Coronary artery (tissue), 2 donors: Measurements from ENCODE around the gene BSCL2.
A peak's percentile ranks its signal among the peaks of the same experiment; 100 is the strongest.

Experiments
- DNase-seq: peaks from one replicate; pipeline ENCODE4 v3.0.0-alpha.2; 2017; ENCODE audit warnings: low spot score
- H3K27ac ChIP-seq, 2 donors: fragments of 200-600 bp; sonication (generic); one replicate each; pipeline ENCODE4 v1.5.1; 2016 to 2019
- H3K4me3 ChIP-seq: fragments of 200-600 bp; sonication (generic); 2 replicates; pipeline ENCODE4 v1.5.1; 2016; ENCODE audit warnings: mild to moderate bottlenecking, moderate library complexity
- TF ChIP-seq, protein P1 (sequence below): fragments of 200-600 bp; sonication (generic); IDR thresholded peaks from one replicate; pipeline ENCODE4 v1.5.1; 2019; ENCODE audit warnings: antibody characterized with exemption

Gene BSCL2

DNA sequence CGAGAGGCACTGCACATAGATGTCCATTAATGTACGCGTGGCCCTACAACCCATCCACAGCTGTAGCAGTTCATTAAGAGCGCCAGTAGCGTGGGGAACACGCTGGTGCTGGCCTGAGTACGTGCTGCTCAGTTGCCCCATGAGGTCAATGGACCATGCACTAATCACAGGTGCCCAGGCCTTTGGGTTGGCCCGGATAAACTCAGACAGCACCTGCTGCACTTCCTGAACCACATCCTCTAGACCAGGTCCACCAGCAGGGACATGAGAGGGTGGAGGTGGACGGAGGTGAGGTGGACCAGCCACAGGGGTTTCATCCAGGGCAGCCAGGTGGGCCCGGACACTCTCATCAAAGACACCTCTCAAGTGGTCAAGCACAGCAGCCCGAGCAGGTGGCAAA lies 57.7 kb downstream of the BSCL2 start:
- TF ChIP-seq, protein P1, sequence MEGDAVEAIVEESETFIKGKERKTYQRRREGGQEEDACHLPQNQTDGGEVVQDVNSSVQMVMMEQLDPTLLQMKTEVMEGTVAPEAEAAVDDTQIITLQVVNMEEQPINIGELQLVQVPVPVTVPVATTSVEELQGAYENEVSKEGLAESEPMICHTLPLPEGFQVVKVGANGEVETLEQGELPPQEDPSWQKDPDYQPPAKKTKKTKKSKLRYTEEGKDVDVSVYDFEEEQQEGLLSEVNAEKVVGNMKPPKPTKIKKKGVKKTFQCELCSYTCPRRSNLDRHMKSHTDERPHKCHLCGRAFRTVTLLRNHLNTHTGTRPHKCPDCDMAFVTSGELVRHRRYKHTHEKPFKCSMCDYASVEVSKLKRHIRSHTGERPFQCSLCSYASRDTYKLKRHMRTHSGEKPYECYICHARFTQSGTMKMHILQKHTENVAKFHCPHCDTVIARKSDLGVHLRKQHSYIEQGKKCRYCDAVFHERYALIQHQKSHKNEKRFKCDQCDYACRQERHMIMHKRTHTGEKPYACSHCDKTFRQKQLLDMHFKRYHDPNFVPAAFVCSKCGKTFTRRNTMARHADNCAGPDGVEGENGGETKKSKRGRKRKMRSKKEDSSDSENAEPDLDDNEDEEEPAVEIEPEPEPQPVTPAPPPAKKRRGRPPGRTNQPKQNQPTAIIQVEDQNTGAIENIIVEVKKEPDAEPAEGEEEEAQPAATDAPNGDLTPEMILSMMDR, result no peak
- no peak for DNase-seq

DNA sequence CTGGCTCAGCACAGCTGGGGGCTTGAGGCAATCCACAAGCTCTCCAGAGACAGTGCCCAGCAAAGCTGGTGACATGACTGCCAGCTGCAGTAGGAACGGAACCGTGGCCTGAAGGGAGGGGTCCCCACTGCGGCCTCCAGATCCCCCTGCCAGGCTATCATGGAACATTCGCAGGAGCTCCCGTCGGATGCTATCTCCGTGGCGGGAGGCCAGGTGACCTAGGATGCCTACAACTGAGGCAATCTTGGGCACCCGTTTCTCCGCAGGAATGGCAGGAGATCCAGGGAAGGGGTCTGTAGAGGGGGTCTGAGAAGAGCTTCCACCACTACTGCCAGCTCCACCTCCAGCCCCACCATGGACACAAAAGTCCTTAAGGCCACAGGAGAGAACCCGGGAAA lies 58.3 kb downstream of the BSCL2 start:
- DNase-seq, result no peak
- TF ChIP-seq, protein P1, result no peak
- Histone ChIP-seq H3K27ac (no peak overlapping the region), H3K4me3 (no peak overlapping the region)

More for the DNA sequence above, 57.7 kb downstream of the BSCL2 start:
- no peak overlapping the region for H3K27ac ChIP-seq
- H3K4me3 ChIP-seq, result no peak overlapping the region

DNA sequence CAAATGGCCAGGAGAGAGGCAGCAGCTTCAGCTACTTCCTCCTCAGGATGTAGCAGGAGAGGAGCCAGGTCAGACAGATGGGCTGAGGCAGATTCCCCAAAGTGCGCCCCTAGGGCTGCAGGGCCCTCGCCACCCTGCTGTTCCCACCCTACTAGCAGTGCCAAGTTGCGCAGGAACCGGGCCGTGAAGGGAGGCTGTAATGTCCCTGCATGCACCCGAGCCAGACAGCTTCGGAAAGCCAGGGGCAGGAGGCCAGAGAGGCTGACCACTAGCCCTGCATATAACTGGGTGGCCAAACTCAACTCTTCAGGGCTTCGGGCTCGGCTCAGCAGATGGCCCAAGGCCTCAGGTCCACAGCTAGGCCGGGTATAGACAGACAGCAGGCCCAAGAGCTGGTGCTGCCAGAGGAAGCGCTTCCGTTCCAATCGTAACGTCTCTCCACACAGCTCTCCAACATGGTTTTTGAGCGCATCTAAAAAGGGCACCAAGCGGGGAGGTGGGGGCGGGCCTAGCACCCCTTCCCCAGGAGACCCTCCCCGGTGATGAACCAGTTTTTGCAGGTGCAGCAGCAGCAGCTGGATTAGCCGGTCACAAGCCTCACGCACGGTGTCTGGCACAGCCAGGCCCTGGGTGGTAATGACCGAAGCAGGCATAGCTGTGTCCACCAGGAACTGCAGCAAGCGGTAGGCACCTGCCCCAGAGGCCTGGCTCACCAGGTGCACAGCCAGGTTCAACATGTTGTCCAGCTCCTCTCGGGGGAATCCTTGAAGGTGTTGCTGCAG lies 58.8 kb downstream of the BSCL2 start:
- TF ChIP-seq, protein P1, result no peak
- no peak for DNase-seq
- no peak overlapping the region for H3K27ac ChIP-seq
- no peak overlapping the region for H3K4me3 ChIP-seq

- TF ChIP-seq, protein P1, result no peak
- H3K27ac ChIP-seq, result no peak overlapping the region
- DNase-seq, result no peak
- no peak overlapping the region for H3K4me3 ChIP-seq
Measured at GRCh38 chr11:62647609-62648005, 59.6 kb downstream of the BSCL2 start.

DNA sequence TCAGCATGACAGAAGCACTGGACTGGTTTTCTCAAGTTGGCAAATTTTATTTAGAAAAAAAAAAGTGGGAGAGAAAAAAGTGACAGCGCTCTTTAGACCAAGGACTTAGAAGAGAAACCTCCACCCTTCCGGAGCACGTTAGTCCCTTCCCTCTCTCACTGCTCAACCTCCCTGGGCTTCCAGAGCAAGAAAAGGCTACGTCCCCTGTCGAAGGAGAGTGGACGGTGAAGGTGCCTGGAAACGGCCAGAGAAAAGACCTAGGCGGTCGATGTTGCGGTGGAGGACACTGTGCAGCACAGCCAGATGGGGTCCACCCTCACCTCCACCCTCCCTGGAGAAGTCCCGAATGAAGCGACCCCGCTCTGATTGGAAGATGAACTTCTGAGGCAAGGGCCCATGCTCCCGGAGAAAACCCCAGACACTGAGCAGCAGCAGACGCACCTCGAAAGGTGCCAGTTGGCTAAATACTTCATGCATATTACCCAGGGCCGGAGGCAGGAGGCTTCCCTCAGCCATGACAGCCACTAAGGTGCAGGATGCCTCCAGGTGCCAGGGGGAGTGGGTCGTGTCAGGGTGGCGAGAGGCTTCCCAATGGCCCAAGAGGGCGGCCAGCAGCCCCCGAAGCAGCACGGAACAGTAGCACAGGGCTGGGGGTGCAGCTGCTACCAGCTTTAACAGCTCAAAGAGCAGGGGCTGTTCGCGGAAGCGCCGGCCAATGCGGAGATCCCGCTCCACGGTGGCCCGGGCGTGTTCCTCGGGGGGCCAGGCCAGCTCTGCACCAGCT lies 60.2 kb downstream of the BSCL2 start:
- no peak for DNase-seq
- peak overlapping the region in 1 of 2 donors; percentile 53 for H3K27ac ChIP-seq
- peak overlapping the region; percentile 47 for H3K4me3 ChIP-seq
- TF ChIP-seq, protein P1, result no peak

DNA sequence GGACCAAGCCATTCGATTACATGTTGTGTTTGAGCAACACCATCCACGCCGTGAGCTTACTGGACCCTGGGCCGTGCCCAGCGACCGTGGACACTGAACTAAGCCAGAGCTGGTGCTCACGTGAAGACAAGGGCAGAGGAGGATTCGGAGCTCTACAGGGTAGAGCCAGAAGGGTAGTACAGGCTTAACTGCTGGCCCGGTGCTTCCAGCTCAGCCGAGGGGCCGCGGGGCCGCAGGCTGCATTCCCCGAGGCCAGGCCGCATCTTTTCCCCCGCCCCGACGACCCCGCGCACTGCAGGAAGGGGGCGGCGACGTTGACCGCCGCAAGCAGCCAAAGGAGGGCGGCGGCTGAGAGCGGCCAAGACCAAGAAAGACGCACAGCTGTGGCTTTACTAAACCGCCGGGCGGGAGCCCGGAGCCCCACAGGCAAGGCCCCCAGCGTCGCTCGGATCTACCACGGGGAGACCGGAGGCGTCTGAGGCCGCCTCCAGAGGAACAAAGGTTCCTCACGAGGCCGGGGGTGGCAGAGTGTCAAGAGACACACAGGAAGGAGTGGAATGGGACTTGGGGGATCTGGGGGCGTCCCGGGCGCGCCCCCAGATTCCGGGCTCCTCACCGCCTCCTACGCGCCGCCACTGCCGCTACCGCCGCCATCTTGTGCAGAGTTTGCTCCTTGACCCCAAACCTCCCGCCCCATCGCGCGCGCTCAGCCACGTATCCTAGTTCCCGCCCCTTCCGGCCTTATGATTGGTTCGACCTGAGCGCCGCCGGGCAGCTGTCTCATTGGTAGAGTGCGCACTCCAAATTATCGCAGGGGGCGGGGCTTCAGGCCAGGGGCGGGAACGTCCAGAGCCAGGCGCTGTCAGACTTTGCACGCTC lies 61.0 kb downstream of the BSCL2 start, which contains the start of gene GANAB:
GANAB (minus strand) TSS at position 668 of the 879 bp plus-strand sequence; CDS start at position 654, 14 bp downstream.
- H3K4me3 ChIP-seq, result peak within 1 kb of the TSS; percentile 80
- TF ChIP-seq, protein P1, result no peak
- peak within 1 kb of the TSS; percentile 80 to 90 for H3K27ac ChIP-seq
- peak; percentile 99 for DNase-seq
